Lower lobe of right lung (tissue), 2 donors: Measurements from ENCODE around the gene ZFYVE28. TPM values are rescaled to one million over a fixed set of nuclear protein-coding genes. Genes with fewer than 3 reads are reported as not detected.

Source experiments
- ATAC-seq, 2 donors: fragments of 200-7000 bp; cut with Tn5 transposase; one replicate each; pipeline ENCODE4 v1.9.1; 2020 to 2022; ENCODE audit warnings: mild to moderate bottlenecking in 2 of 2, moderate library complexity in 2 of 2
- DNase-seq: peaks from one replicate; pipeline ENCODE4 v3.0.0-alpha.2; 2020
- H3K27ac ChIP-seq: fragments of 200-600 bp; one replicate; pipeline ENCODE4 v1.8.0; 2022
- H3K27me3 ChIP-seq: fragments of 200-600 bp; one replicate; pipeline ENCODE4 v1.8.0; 2022; ENCODE audit warnings: low read depth
- H3K36me3 ChIP-seq: fragments of 200-600 bp; one replicate; pipeline ENCODE4 v1.8.0; 2022; ENCODE audit warnings: mild to moderate bottlenecking
- H3K4me1 ChIP-seq: fragments of 200-600 bp; one replicate; pipeline ENCODE4 v1.8.0; 2022
- H3K4me3 ChIP-seq: fragments of 200-600 bp; one replicate; pipeline ENCODE4 v1.8.0; 2022; ENCODE audit warnings: mild to moderate bottlenecking
- H3K9me3 ChIP-seq: fragments of 200-600 bp; one replicate; pipeline ENCODE4 v1.8.0; 2022
- intact Hi-C: fragments of 100-400 bp; cut with DNase I; formaldehyde crosslinking; loops from one replicate; pipeline ENCODE4 v1.11.0; 2022
- total RNA-seq: library from RNA; stranded (reverse); fragmentation: NEBNext Ultra II Directional; extraction: Animal tissue kit (Norgen Biotek cat#: 25700); gene quantifications from one replicate; pipeline ENCODE4 v1.2.1, GENCODE V29; 2021
- TF ChIP-seq, protein P1 (sequence below): fragments of 200-600 bp; IDR thresholded peaks from one replicate; pipeline ENCODE4 v1.8.0; 2022; ENCODE audit warnings: antibody characterized with exemption, mild to moderate bottlenecking
- donor health status: DM: no; HTN: yes; CAD: no; lungs with severe emphysema.

The ZFYVE28 gene
- total RNA-seq, 1 donor from 2014 or later: 12.9 TPM

DNA sequence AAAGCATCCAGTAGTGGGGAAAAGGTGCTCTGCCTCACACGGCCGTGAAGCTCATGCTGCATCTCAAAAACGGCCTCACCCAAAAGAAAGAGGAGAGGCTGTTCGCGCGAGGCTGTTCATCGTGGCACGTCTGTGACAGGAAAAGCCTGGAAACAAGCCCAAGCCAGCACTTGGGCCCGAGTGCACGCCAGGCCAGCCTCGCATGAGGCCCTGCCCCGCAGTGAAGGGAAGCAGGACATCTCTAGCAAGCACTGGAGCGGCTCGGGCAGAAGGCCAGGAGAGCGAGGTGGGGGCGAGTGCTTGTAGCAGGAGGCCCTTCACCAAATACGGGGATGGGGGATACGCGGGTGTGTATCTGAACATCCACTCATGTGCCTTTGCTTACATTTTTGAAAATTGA lies 116.6 kb downstream of the ZFYVE28 start:
- TF ChIP-seq, protein P1, sequence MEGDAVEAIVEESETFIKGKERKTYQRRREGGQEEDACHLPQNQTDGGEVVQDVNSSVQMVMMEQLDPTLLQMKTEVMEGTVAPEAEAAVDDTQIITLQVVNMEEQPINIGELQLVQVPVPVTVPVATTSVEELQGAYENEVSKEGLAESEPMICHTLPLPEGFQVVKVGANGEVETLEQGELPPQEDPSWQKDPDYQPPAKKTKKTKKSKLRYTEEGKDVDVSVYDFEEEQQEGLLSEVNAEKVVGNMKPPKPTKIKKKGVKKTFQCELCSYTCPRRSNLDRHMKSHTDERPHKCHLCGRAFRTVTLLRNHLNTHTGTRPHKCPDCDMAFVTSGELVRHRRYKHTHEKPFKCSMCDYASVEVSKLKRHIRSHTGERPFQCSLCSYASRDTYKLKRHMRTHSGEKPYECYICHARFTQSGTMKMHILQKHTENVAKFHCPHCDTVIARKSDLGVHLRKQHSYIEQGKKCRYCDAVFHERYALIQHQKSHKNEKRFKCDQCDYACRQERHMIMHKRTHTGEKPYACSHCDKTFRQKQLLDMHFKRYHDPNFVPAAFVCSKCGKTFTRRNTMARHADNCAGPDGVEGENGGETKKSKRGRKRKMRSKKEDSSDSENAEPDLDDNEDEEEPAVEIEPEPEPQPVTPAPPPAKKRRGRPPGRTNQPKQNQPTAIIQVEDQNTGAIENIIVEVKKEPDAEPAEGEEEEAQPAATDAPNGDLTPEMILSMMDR: no peak
- Histone ChIP-seq H3K27ac (no peak overlapping the region), H3K4me1 (no peaks in the 10 kb centered on the region), H3K9me3 (no peaks in the 10 kb centered on the region), H3K27me3 (no peaks in the 10 kb centered on the region), H3K36me3 (peaks cover 5% of the 10 kb centered on the region), H3K4me3 (no peak overlapping the region)
- intact Hi-C loops: no loop called here
- ATAC-seq: no peak
- DNase-seq: no peak

GRCh38 chr4:2301225-2301642 lies 117.2 kb downstream of the ZFYVE28 start:
- Histone ChIP-seq H3K36me3 (peaks cover 6% of the 10 kb centered on the region), H3K27ac (no peak overlapping the region), H3K9me3 (no peaks in the 10 kb centered on the region), H3K4me1 (no peaks in the 10 kb centered on the region), H3K4me3 (no peak overlapping the region), H3K27me3 (no peaks in the 10 kb centered on the region)
- DNase-seq: no peak
- TF ChIP-seq, protein P1: no peak
- intact Hi-C loops: no loop called here
- ATAC-seq: no peak

DNA sequence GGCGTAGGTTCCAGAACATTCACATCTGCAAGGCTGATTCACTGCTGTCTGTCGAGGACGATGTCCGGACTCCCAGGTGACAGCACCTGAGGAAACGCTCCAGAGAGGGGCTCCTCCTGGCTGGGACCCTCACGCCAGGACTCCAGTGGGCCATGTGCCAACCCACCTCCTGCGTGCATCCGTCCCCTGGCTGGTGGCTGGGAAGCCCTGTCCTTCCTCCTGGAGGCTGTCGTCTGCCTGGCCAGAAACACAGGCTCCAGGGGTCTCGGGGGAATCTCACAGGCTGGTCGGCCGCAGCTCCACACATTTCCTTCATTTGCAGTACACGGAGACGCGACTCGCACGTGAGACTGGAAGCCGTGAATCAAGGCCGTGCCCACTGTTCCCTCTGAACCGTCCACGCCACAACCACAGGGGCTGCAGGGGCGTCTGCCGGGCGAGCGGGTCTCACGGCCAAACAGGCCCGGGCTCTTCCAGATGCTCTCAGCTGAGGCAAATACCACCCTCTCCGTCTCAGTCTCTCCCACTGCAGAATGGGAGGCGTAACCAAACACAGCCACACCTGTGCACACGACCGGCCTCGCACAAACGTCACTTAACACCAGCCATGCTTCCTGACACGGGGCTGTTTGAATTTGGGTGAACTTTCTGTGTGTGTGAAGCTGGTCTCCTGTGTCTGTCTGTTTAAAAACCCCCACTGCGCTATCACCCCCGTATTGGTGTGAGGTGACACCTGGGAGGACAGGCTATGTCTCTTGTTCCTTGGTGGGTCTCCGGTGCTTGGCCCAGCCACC lies 117.8 kb downstream of the ZFYVE28 start:
- H3K27me3 ChIP-seq: no peaks in the 10 kb centered on the region
- DNase-seq (no peak), ATAC-seq (no peak)
- no peak overlapping the region for H3K27ac ChIP-seq
- no peak overlapping the region for H3K4me3 ChIP-seq
- intact Hi-C loops: no loop called here
- no peaks in the 10 kb centered on the region for H3K4me1 ChIP-seq
- H3K36me3 ChIP-seq: peaks cover 6% of the 10 kb centered on the region
- TF ChIP-seq, protein P1: no peak
- no peaks in the 10 kb centered on the region for H3K9me3 ChIP-seq

- Histone ChIP-seq H3K4me3 (no peak overlapping the region), H3K9me3 (no peaks in the 10 kb centered on the region), H3K4me1 (no peaks in the 10 kb centered on the region), H3K36me3 (peaks cover 6% of the 10 kb centered on the region), H3K27me3 (no peaks in the 10 kb centered on the region), H3K27ac (no peak overlapping the region)
- TF ChIP-seq, protein P1: no peak
- ATAC-seq (no peak), DNase-seq (no peak)
- intact Hi-C loops: no loop called here
These were observed 118.7 kb downstream of the ZFYVE28 start for GRCh38 chr4:2299794-2300193.

- TF ChIP-seq, protein P1: no peak
- Histone ChIP-seq H3K27ac (no peak overlapping the region), H3K4me3 (no peak overlapping the region), H3K4me1 (no peaks in the 10 kb centered on the region), H3K9me3 (no peaks in the 10 kb centered on the region), H3K36me3 (peaks cover 6% of the 10 kb centered on the region), H3K27me3 (no peaks in the 10 kb centered on the region)
- DNase-seq (no peak), ATAC-seq (no peak)
- intact Hi-C loops: no loop called here
These were observed 119.9 kb downstream of the ZFYVE28 start for GRCh38 chr4:2298532-2298991.
